Kidney (tissue), 14 donors: Measurements from ENCODE around the gene TEX35. TPM values are rescaled to one million over a fixed set of nuclear protein-coding genes. Genes with fewer than 3 reads are reported as not detected.
A peak's percentile ranks its signal among the peaks of the same experiment; 100 is the strongest.

Source experiments
- DNase-seq, 5 donors: peaks; one replicate each; pipeline ENCODE4 v3.0.0-alpha.2; 2013 to 2020
- FAIRE-seq: peaks from 2 replicates; lab custom pipeline; 2012; peaks lifted over from hg19 to GRCh38; lab: Jason Lieb, UNC
- H3K27ac ChIP-seq, 2 donors: one replicate each; pipeline ENCODE4 v1.7.0; 2013; ENCODE audit warnings: low read depth in 2 of 2, low read length in 2 of 2, inconsistent platforms in 1 of 2
- H3K27me3 ChIP-seq: one replicate; pipeline ENCODE4 v1.7.1; 2013; ENCODE audit warnings: low read length, inconsistent platforms; ENCODE audit not compliant: control insufficient read depth, insufficient read depth
- H3K36me3 ChIP-seq, 3 donors: one replicate each; pipeline versions ENCODE4 v1.7.0 to v1.7.1; 2013; ENCODE audit warnings: low read length in 3 of 3, control low read depth in 1 of 3, inconsistent platforms in 1 of 3; ENCODE audit not compliant: insufficient read depth in 3 of 3, control insufficient read depth in 2 of 3
- H3K4me1 ChIP-seq, 3 donors: one replicate each; pipeline versions ENCODE4 v1.7.0 to v1.7.1; 2013; ENCODE audit warnings: low read length in 3 of 3, inconsistent platforms in 1 of 3, low read depth in 1 of 3; ENCODE audit not compliant: control insufficient read depth in 2 of 3, insufficient read depth in 2 of 3
- H3K4me3 ChIP-seq, 3 donors: one replicate each; pipeline versions ENCODE4 v1.7.0 to v1.8.1; 2013; ENCODE audit warnings: low read length in 3 of 3, control low read depth in 1 of 3, inconsistent platforms in 1 of 3
- H3K9ac ChIP-seq, 3 donors: one replicate each; pipeline versions ENCODE4 v1.7.0 to v1.7.1; 2013; ENCODE audit warnings: low read length in 3 of 3, control low read depth in 1 of 3, inconsistent platforms in 1 of 3
- H3K9me3 ChIP-seq, 3 donors: one replicate each; pipeline versions ENCODE4 v1.7.0 to v1.7.1; 2013; ENCODE audit warnings: low read length in 3 of 3, control low read depth in 1 of 3, inconsistent platforms in 1 of 3; ENCODE audit not compliant: control insufficient read depth in 2 of 3, insufficient read depth in 1 of 3
- CTCF ChIP-seq: IDR thresholded peaks from 3 replicates; pipeline ENCODE4 v1.5.1; 2012; ENCODE audit warnings: mild to moderate bottlenecking, moderate library complexity, borderline replicate concordance; ENCODE audit not compliant: insufficient read depth; ENCODE audit errors: extremely low read depth
- intact Hi-C: fragments of 100-400 bp; cut with DNase I; formaldehyde crosslinking; loops from one replicate; pipeline ENCODE4 v1.11.1; 2022
- polyA plus RNA-seq: library from polyadenylated mRNA; stranded (reverse); fragments of 350-450 nt; fragmentation: Illumina TruSeq; extraction: RNeasy Lipid Tissue Mini Kit (QIAGEN cat#74804); gene quantifications from one replicate; pipeline ENCODE4 v1.2.3, GENCODE V29; 2014; ENCODE audit warnings: low read depth, low replicate concordance; ENCODE audit not compliant: insufficient read depth
- total RNA-seq: library from RNA; stranded (reverse); fragmentation: NEBNext Ultra II Directional; extraction: Animal tissue kit (Norgen Biotek cat#: 25700); gene quantifications from one replicate; pipeline ENCODE4 v1.2.1, GENCODE V29; 2021
- donor health status: control.
- donor health status: control.
- donor health status: control.
- donor health status: control.
- donor health status: control.
- donor health status: DM: yes; HTN: yes; CAD: no.
- donor health status: Normal renal cell carcinoma (clear cell type).

TEX35 gene
- total and polyA plus RNA-seq, 2 donors from 2014 or later, result not detected

GRCh38 chr1:178477373-178477772 lies 35.5 kb upstream of the TEX35 start:
- Histone ChIP-seq H3K4me3 (no peak overlapping the region), H3K27ac (no peak overlapping the region), H3K36me3 (no peaks in the 10 kb centered on the region), H3K9ac (no peak overlapping the region), H3K27me3 (no peaks in the 10 kb centered on the region), H3K4me1 (no peaks in the 10 kb centered on the region), H3K9me3 (no peaks in the 10 kb centered on the region)
- FAIRE-seq (no peak), DNase-seq (no peak)
- intact Hi-C loops, result no loop called here
- TF ChIP-seq CTCF, result no peak

GRCh38 chr1:178477841-178478240 lies 35.1 kb upstream of the TEX35 start:
- TF ChIP-seq CTCF, result no peak
- peak overlapping the region in 1 of 3 donors; percentile 9 for H3K4me3 ChIP-seq
- H3K9ac ChIP-seq, result no peak overlapping the region
- no peaks in the 10 kb centered on the region for H3K9me3 ChIP-seq
- H3K27ac ChIP-seq, result no peak overlapping the region
- no peak for DNase-seq
- H3K36me3 ChIP-seq, result no peaks in the 10 kb centered on the region
- no peaks in the 10 kb centered on the region for H3K27me3 ChIP-seq
- intact Hi-C loops, result no loop called here
- no peak for FAIRE-seq
- H3K4me1 ChIP-seq, result no peaks in the 10 kb centered on the region

GRCh38 chr1:178483251-178483957 lies 29.5 kb upstream of the TEX35 start:
- DNase-seq (no peak), FAIRE-seq (no peak)
- no peak overlapping the region for H3K4me3 ChIP-seq
- H3K9ac ChIP-seq, result no peak overlapping the region
- peaks cover 0 to 6% (median 0%) of the 10 kb centered on the region in 3 donors for H3K4me1 ChIP-seq
- H3K27ac ChIP-seq, result no peak overlapping the region
- TF ChIP-seq CTCF, result no peak
- H3K27me3 ChIP-seq, result no peaks in the 10 kb centered on the region
- no peaks in the 10 kb centered on the region for H3K36me3 ChIP-seq
- no peaks in the 10 kb centered on the region for H3K9me3 ChIP-seq
- intact Hi-C loops, result no loop called here
